Inferior parietal cortex (tissue), 1 donor: ENCODE measurements around the gene PPP3CB.
"Not testable (repeated sequence)": the region's sequence is repeated elsewhere in the genome, so short reads cannot be mapped to it uniquely, and the experiment has no call there.

Source experiments
- DNase-seq: peaks from one replicate; pipeline ENCODE4 v3.0.0-alpha.2; 2016; ENCODE audit errors: extremely low spot score

The PPP3CB gene

DNA sequence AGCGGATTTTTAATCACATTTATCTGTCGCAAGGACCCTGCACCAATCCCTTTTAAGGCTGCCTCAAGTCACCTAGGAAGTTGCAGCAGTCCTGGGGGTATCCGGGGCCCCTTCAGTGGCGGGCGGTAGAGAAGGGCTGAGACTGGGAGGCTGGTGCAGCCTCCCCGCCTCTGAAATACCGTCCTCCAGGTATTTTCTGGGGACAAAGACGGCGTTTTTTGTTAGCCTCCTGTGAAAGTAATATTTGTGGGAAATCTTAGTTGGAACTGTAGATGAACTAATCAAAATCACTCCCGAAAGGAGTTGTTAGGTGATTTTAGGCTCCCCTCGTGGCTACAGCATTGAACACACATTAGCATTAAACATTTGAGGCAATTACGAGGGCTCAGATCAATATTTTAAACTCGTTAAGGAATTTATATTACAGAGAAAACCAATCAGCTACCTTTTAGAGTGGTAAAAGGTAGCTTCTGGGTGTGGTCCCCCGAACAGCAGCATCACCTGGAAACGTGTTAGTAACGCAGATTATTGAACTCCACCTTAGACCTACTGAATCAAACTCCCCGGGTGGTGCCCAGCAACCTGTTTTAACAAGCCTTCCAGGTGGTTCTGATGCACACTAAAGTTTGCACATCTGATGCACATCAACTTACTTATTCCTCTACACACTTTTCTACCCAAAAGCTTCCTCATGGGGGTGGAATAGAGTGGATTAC, 81.4 kb downstream of the PPP3CB start:
- no peak for DNase-seq

DNA sequence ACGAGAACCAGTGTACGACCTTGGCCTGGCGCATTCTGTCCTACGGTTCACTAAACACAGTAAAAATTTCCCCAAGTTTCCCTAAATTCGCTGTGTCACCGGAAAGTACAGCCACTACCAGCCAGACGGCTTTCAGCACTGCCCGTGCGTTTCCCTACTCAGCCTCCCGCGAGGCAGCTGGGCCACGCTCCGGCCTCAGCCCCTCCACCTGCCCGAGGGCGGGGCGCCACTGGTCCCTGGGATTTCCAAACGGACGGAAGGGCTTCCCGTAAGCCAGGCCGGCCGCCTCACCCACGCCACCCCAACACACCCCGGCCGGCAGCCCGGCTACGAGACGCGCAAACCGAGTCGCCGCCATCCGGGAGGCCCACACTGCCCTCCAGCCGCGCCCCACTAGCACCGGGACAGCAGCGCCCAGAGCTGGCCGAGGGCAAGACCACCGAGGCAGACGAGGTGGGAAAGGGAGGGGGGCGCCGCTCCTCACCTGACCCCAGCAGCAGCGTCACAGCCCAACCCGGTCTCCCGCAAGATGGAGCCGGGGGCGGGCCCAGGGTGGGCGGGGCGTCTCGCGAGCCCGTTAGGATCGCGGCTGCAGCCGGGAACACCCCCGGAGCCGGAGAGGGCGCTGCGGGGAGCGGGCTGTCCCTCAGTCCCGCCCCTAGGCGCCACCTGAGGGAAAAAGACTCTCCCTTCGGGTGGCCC, 82.1 kb downstream of the PPP3CB start, which contains the start of gene ANXA7:
Gene ANXA7 (minus strand): TSS at position 531 of the 702 bp plus-strand sequence. CDS start 13,202 bp downstream, outside the sequence.
- peak; percentile 87 for DNase-seq

DNA sequence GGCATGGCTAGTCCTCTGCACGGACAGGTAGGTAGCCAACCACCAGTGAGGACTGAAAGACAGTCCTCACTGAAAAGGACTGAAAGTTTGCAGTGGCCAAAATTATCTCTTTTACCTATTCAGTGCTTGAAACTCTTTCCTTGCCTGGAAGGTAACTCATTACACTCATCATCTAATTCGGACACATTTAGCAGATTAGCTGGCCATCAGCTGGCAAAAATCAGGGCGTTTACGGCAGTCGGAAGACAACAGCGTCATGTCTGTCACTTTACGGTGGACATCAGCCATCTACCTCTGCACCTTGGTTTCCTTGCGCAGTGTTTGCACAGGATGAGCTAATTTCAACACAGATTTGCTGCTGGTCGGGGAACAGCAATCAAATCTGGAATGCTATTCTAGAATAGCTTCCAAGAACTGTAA, 82.7 kb downstream of the PPP3CB start:
- DNase-seq: peak; percentile 59

DNA sequence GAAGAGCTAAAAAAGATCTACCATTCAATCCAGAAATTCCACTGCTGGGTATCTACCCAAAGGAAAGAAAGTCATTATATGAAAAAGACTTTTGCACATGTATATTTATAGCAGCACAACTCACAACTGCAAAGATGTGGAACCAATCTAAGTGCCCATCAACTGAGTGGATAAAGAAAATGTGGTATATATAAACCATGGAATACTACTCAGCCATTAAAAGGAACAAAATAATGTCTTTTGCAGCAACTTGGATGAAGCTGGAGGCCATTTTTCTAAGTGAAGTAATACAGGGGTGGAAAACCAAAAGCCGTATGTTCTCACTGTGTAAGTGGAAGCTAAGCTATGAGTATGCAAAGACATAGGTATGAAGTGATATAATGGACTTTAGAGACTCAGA, 84.9 kb downstream of the PPP3CB start:
- DNase-seq: no peak

DNA sequence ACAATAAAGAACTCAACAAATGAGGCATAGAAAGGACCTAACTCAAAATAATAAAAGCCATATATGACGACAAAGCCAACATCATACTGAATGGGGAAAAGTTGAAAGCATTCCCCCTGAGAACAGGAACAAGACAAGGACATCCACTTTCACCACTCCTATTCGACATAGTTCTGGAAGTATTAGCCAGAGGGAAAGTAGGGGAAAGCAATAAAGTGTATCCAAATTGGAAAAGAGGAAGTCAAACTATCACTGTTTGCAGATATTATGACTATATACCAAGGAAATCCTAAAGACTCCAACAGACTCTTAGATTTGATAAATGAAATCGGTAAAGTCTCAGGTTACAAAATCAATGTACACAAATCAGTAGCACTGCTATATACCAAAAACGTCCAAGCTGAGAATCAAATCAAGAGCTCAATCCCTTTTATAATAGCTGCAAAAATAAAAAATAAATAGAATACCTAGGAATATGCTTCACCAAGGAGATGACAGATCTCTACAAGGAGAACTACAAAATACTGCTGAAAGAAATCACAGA, 86.8 kb downstream of the PPP3CB start:
- no peak for DNase-seq

DNA sequence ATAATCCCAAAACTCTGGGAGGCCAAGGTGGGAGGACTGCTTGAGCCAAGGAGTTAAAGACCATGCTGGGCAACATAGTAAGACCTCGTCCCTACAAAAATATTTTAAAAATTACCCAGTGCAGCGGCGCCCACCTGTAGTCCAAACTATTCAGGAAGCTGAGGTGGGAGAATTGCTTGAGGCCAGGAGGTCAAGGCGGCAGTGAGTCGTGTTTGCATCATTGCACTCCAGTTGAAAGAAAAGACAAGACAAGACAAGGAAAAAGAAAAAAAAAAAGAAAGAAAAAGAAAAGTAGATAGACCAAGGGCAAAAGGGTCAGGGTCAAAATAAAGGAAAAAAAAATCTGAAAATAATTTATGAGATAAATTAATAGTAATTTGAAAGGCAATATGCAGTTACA, 87.8 kb downstream of the PPP3CB start:
- no peak for DNase-seq

DNA sequence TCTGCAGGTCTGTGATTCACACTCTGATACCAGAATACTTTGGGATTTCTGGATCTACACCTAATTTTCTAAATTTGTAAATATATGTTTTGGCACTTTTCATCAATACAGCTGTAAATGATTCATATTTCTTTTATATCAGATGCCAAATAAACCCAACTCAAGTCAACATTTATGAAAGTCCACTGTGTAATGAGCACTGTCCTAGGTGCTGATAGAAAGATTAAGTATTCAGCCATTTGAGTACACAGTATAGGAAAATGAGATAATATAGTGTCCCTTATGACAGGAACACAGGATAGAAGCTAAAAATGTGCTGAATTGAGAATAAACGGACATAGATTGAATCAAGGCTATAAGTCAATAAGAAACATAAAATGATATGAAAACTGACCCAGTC, 88.3 kb downstream of the PPP3CB start:
- no peak for DNase-seq

DNA sequence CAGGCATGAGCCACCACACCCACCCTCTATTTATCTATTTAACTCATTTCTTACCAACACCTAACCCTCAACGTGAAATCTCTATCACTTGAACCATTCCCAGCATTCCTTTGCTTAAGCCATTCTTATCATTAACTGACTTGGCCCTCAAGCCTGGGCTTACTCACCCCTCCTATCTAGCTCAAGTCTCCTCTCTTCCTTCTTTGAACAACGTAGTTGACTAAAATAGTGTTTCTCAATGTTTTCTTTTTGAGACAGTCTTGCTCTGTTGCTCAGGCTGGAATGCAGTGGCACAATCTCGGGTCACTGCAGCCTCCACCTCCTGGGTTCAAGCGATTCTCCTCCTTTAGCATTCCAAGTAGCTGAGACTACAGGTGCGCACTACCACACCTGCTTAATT, 89.0 kb downstream of the PPP3CB start:
- DNase-seq: no peak

DNA sequence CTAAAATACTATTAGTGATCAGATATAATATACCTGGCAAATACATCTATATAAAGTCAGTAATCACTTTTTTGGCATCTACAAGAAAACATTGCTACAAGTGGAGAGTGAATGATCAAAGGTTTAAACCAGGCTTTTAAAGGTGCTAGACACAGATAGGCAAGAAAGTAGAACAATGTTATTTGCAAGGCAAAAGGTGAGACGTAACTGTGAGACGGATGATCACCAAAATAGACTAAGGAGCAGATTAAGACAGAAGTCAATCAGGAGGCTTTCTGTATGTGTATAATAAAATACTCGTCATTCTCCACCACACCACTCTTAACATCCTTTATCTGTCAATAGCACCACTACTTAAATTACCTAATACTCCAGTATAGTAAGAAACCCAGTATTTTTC, 90.3 kb downstream of the PPP3CB start:
- DNase-seq: no peak

DNA sequence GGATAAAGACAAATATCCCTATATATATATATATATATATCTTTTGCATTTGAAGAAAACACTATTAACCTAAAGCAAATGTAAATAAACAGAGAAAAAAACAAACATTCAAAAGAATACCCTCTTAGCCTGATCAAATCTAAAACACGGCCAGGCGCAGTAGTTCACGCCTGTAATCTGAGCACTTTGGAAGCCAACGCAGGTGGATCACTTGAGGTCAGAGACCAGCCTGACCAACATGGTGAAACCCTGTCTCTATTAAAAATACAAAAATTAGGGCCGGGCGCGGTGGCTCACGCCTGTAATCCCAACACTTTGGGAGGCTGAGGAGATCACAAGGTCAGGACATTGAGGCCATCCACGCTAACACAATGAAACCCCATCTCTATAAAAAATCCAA, 91.1 kb downstream of the PPP3CB start:
- no peak for DNase-seq

DNA sequence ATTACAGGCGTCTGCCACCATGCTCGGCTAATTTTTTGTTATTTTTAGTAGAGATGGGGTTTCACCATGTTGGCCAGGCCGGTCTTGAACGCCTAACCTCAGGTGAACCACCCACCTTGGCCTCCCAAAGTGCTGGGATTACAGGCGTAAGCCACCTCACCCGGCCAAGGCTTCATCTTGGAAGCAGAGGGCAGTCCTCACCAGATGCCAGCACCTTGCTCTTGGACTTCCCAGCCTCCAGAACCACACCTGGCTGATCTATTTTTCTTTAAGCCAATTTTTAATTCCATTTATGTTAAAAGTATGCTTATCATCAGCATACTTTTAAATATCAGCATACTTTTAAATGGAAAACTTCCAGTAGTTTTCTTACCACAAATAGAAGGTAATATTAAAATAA, 94.2 kb downstream of the PPP3CB start:
- DNase-seq: no peak

DNA sequence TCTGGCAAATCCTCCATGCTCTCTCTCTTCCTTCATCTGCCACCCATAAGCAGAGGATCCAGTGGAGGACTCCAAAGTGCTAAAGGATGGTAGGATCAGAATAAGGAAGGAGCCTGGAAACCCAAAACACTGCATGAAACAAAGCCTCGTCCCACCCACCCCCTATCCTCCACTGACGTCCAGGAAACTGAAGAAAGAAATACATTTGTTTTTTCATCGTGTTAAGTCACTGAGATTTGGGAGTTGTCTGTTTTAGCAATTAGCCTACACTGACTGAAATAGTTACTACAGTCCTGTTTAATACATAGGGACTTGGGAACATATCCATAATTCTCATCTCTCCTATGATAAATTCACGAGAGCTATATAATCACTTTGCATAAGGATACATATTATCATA, 96.8 kb downstream of the PPP3CB start:
- DNase-seq: no peak

DNA sequence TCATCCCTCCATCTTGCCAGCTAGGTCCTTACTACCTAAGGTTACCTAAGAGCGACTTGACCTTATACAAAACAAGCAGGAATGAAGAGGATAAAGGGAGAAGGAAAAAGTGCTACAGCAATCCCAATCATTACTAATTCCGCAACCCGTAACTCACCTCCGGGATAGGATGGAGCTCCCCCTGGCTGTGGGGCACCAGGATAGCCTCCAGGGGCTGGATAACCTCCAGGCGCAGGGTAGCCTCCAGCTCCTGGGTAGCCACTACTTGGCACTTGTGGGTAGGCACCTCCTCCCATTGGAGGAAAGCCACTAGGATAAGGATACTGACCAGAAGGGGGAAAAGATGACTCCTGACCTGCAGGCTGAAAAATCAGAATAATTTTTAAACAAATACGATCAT, 97.8 kb downstream of the PPP3CB start:
- DNase-seq: no peak

DNA sequence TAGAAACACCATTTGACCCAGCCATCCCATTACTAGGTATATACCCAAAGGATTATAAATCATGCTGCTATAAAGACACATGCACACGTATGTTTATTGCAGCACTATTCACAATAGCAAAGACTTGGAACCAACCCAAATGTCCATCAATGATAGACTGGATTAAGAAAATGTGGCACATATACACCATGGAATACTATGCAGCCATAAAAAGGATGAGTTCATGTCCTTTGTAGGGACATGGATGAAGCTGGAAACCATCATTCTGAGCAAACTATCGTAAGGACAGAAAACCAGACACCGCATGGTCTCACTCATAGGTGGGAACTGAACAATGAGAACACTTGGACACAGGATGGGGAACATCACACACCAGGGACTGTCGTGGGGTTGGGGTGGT, 101.5 kb downstream of the PPP3CB start:
- not testable (repeated sequence) for DNase-seq

DNA sequence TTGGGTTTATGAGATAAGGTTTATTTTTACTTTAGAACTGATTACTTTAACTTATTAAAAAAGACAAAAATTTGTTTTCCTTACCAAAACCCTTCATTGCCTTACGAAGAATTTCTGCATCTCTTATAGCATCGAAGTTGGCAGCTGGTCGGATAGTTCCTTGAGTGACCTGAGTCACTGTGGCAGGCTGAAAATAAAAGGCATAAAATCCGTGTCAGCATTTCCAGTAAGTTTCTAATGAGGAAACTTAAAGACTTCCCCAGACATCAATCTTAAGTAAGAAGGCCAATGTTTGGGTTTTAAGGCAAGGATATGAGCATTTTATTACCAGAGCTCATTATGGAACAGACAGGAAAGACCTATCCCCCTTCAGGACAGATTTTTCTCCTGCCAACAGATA, 107.6 kb downstream of the PPP3CB start:
- no peak for DNase-seq

DNA sequence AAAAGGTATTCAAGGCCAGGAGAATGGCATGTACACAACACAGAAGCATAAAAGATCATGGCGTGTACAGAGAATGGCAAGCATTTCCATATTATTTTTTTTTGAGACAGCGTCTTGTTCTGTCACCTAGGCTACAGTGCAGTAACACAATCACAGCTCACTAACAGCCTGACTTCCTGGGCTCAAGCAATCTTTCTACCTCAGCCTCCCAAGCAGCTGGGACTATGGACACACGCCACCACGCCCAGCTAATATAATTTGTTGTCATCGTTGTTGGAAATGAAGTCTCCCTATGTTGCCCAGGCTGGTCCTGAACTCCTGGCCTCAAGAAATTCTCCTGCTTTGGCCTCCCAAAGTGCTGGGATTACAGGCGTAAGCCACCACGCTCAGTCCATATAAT, 109.2 kb downstream of the PPP3CB start:
- no peak for DNase-seq
